NCI-H2107 treated with DMSO at 0.1 percent for 48 hours (cell line): ENCODE measurements around the gene HDAC3.

Source experiments
- DNase-seq: peaks from one replicate; lab custom pipeline; 2025; ENCODE audit not compliant: unreplicated experiment; lab: John Stamatoyannopoulos, UW

Gene HDAC3

DNA sequence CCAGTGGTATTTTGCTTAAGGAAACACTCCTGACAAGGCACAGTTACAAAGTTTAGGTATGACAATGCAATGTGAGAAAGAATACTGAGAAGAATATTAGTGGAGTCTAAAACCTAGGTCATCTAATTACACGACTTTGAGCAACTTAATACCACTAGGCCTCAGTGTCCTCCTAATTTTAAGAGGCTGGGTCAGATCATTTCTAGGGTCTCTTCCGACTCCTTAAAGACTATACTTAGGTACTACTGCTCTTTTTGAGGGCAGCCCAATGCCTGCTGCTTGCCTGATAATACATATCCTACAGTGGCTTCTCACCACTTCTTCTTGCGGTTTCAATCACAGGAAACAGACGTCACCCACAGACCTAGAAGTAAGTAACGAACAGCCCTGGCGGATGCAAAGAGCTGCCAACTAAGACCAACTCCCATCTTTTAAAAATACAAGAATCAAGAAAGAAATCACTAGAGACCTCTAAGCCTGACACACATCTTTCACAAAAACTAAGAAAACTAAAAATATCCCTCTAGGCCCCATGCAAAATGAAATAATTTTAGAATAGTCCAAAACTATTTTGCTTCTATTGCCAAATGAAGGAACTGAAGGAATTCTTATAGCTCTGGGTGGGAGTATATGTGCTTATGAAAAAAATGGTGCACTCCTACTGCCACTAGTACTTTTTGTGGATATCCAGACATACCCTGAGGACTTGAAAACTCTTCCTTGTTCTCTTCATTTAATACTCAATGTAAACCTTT, 30.9 kb downstream of the HDAC3 start:
- no peak for DNase-seq

DNA sequence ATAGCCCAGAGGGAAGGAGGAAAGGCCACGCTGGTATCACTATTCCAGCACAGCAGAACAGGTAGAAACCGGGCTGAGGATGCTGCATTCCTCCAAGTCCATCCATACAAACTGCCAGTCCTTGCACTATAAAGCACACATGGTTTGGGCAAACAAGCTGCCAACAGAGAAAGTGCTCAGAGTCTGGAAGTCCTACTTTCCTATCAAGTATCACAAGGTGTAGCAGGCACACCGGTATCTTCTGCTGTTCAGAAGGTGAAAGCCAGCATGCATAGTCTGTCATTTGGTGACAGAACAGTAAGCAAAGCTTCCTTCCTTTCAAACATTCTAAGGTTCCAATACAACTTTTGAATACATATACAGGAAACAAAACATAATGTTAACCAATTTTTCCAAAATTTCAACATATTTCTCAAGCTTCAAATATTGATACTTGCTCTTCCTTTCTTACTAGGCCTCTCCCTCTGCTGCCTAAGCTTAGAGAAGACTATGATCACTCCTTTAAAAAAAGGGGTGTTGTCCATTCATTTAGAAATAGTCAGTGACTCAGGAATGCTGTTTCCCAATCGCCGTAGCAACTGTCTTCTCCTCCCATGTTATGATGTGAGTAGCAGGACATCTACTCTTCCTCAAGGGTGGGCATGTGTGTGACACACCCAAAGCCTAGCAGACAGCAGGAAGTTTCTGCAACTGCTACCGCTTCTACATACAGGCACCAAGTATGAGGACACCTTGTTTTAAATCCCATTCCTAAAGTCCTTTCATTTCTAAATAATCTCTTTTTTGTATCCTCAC, 32.5 kb downstream of the HDAC3 start:
- no peak for DNase-seq

DNA sequence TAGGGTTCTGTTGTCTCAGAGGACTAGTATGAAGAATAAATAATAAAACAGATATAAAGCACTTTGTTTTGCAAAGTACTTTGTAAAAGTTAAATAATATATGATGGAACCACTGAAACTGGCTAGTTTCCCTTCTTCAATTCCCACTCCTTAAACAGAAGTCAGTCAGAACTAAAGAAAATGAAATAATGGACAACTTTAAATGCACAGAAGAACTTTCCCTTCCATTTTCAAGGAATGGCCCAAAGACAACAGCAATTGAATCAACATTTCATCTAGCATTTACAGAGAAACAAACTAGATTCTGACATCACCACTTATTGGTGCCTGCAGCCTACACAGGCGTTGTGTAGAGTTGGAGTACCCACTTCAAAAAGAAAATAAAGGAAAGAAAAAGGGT, 34.0 kb downstream of the HDAC3 start:
- DNase-seq: no peak

DNA sequence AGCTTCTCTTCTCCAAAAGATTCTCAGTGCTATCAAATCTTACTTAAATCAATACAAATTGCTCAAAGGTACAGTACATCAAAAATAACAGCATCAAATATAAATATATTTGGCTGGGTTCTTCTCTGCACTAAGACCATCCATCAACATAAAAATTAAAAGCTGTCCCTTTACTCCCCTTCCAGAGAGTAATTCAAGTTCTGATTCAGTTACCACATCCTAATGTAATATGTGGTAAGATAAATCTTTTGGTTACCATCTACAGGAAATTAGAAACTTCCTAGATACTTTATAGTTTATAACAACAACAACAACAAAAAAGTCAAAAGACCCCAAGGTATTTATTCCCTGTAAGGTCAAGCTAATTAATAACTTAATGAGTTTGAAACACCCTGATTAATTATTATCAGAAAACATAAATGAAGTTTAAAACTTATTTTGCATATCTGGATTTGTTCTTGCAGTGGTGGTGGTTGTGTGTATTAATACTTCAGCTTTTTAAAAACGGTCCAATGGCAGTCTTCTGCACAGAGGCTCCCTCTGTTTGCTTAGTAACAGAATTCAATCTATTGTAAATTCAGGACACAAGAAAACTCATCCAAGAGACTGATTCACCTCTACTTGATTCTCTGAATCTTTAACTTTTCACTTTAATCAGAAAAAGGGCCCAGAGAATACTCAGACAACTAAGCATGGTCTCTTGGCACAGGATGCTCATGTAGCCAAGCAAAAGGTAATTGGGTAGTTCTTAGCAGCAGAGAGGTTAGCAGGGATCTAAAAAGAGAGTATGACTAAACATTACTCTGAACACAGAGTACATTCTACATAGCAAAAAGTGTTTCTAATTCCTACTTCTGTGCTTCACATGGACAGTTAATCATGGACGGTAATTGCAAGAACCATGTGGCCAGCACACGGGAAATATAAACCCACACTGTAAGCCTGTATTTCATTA, 38.0 kb downstream of the HDAC3 start:
- DNase-seq: no peak

DNA sequence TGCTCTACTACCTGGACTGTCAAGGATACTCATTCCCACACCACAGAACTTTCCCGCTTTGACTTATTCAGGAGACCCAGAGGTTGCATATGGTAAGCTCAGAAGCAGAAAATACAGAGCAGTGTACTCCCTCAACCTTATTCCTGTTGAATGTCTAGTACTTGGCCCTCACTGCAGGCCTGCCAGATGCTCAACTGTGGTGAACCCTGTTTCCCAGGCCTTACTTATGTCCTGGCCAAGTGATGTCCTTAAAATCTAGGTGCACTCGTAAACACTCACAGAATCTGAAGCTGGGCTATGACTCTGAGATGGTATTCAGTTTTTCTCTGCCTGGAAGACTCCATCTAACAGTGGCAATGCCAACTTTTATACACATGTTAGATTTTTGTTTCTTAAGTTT, 38.8 kb downstream of the HDAC3 start:
- DNase-seq: no peak

DNA sequence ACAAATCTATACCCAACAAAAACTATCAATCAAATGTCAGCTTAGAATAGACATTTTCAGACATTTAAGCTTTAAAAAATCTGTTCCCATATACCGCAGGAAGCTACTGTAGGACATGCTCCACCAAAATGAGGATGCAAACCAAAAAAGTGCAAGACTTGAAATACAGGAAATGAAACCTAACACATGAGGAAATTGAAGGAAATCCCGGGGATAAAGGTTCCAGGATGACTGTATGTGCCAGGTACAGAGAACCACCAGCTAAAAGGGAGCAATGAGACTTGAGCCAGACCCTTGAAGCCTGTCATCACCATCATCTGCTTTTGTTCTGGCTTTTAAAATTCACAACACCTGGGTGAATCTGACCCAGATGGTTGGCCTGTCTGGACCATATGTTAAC, 39.3 kb downstream of the HDAC3 start:
- no peak for DNase-seq

DNA sequence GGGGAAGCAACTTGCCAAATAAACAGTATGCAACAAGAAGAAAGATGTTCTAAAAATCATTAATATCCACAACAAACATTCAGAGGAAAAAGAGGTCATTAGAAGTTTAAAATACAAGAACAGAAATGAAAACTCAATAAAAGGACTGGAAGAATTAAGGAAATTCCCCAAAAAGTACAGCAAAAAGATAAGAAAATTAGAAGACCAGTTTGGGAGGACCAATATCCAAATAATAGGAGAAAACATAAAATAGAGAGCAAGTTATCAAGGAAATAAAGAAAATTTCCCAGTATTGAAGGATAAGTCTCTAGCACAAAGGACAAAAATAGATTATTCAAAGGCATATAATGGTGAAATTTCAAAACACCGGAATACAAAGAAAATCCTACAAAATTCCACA, 39.8 kb downstream of the HDAC3 start:
- DNase-seq: no peak

DNA sequence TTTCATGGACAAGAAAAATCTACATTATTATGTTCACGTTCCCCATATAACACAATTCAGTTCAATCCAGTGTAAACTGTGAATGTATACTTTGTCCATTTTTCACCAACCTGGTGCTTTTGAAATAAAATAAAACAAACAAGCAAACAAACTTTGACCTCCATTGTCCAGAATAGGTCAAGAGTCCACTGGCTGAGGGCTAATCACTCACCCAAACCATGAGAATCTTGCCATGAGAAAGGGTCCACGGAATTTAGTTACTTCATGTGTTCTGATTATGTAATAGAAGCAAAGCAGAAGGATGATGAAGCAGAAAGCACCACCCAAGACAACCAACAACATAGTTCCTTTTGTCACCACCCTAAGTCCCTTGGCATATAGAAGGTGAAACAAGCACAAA, 46.5 kb downstream of the HDAC3 start:
- no peak for DNase-seq

DNA sequence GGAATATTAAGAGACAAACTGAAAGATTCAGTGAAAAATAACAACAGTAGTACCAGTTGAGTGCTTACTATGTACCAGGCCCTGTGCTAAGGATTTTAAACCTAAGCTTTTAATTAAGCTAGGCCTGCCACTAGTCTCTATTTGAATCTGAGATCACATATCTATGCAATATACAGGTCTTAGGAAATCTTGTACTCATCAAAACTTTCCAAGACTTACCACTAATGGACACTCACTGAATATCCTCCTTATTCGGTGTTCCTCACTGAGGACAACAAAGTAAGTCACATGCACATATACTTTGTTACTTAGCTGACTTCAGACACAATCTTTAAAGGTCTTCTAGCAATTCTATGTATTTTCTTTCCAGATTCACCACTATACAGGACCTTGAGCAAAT, 50.4 kb downstream of the HDAC3 start:
- DNase-seq: no peak

DNA sequence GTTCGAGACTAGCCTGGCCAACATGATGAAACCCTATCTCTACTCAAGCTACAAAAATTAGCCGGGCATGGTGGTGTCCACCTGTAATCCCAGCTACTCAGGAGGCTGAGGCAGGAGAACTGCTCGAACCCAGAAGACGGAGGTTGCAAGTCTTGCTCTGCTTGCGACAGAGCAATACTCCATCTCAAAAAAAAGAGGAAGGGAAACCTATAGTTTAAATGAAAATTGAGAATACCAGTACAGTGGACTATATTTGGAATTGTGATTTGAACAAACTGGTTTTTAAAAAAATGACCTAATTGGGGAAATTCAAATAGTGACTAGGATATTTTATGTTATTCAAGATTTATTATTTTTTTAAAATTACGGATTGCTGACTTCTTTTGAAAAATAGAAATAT, 51.1 kb downstream of the HDAC3 start:
- no peak for DNase-seq

DNA sequence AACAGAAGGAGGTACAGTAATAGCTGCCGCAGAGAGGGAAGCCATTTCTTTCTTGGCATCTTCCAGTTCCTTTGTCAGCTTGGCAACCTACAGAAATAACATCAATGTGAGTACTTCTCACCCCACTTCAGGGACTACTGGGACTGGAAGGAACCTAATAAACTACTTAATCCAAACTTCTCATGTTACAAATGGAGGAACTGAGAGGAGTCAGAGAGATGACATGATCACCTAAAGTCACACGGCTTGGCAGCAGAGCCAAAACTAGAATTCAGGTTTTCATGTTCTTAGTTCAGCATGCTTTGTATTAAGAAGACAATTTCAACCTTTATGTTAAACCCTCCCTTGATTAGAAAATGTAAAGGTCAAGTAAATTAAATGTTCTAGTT, 62.5 kb downstream of the HDAC3 start:
- peak; percentile 2 for DNase-seq

DNA sequence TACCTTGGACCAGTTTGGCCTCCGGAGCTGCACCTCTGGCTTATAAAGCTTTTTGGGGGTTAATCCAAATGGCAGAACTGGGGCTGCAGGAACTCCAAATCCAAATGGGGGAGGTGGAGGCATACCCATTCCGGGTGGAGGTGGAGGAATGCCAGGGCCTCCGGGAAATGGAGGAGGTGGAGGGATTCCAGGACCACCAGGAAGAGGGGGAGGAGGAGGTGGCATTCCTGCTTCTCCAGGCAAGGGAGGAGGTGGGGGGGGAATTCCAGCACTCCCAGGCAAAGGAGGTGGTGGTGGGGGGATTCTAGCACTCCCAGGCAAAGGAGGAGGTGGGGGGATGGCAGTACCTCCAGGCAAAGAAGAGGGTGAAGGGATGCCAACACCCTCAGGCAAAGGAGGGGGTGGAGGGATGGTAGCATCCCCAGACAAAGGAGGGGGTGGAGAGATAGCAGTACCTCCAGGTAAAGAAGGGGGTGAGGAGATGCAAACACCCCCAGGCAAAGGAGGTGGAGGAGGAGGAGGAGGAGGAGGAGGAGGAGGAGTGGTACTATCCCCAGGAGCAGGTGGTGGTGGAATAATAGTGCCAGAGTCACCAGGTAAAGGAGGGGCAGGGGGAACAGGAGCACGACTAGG, 63.0 kb downstream of the HDAC3 start:
- no peak for DNase-seq
